HEK293T (cell line): ENCODE results near the gene TENT4A.

Source experiments
- ARNT ChIP-seq: fragments of 450-650 bp; IDR thresholded peaks from 2 replicates; pipeline ENCODE4 v1.6.1; 2017; ENCODE audit warnings: mild to moderate bottlenecking
- BHLHE40 ChIP-seq: fragments of 450-650 bp; IDR thresholded peaks from 2 replicates; pipeline ENCODE4 v1.6.1; 2016; ENCODE audit warnings: mild to moderate bottlenecking, moderate library complexity, borderline replicate concordance
- CTBP1 ChIP-seq: fragments of 450-650 bp; IDR thresholded peaks from 2 replicates; pipeline ENCODE4 v1.6.1; 2016; ENCODE audit warnings: borderline replicate concordance
- ELF4 ChIP-seq: fragments of 450-650 bp; IDR thresholded peaks from 2 replicates; pipeline ENCODE4 v1.6.1; 2017; ENCODE audit warnings: antibody characterized with exemption
- FOXA1 ChIP-seq: fragments of 450-650 bp; IDR thresholded peaks from 2 replicates; pipeline ENCODE4 v1.6.1; 2016; ENCODE audit warnings: mild to moderate bottlenecking
- FOXK2 ChIP-seq: fragments of 450-650 bp; IDR thresholded peaks from 2 replicates; pipeline ENCODE4 v1.6.1; 2016; ENCODE audit warnings: mild to moderate bottlenecking
- FOXM1 ChIP-seq: fragments of 450-650 bp; IDR thresholded peaks from 2 replicates; pipeline ENCODE4 v1.6.1; 2017; ENCODE audit warnings: mild to moderate bottlenecking, borderline replicate concordance
- HDGF ChIP-seq: fragments of 450-650 bp; IDR thresholded peaks from 2 replicates; pipeline ENCODE4 v1.6.1; 2017; ENCODE audit warnings: antibody characterized with exemption, borderline replicate concordance
- NFRKB ChIP-seq: fragments of 450-650 bp; IDR thresholded peaks from 2 replicates; pipeline ENCODE4 v1.6.1; 2016; ENCODE audit warnings: mild to moderate bottlenecking, moderate library complexity
- SP1 ChIP-seq: fragments of 450-650 bp; IDR thresholded peaks from 2 replicates; pipeline ENCODE4 v1.6.1; 2017
- TARDBP ChIP-seq: fragments of 450-650 bp; IDR thresholded peaks from 2 replicates; pipeline ENCODE4 v1.6.1; 2016
- TF ChIP-seq, protein P1 (sequence below): fragments of 450-650 bp; IDR thresholded peaks from 2 replicates; pipeline ENCODE4 v1.6.1; 2016

DNA sequence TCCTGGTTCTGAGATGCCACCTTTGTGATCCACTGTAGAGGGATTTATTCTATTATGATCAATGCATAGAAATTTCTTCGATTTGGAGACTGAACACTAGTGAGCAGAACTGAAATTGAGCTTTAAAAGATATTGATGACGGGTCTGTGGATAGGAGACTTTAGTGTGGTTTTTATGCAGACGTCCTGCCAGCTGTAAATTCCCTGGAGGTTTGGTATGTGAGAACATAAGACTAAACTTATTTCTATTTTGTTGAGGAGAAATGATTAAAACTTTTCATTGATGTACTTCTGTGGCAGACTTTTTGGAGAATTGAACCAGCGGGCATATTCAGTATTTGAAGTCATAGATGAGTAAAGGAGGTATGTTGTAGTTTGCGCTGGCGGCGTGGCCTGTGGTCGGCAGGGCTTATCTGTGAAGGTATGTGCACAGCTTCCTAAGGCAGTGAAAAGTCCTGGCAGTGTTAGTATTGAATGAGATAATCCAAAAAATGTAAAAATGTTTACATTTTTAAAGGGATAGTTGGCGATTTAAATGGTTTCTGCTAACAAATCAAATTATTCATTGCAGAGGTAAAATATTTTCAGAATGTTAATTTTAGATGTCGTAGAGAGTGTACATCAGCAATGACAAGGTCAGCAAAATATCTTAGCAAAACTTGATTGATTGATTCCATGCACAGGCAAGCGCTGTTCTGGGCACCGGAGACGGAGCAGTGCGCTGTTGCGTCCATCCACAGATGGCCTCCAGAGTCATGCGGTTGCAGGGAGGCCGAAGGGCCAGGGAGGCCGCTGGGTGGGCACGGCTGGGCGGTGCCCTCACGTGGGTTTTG is 20.4 kb downstream of the TENT4A start:
- TF ChIP-seq SP1 (no peak), HDGF (no peak), BHLHE40 (no peak), TARDBP (no peak), FOXM1 (no peak), NFRKB (no peak), ARNT (no peak), FOXK2 (no peak), FOXA1 (no peak), ELF4 (no peak), CTBP1 (no peak)
- TF ChIP-seq, protein P1, sequence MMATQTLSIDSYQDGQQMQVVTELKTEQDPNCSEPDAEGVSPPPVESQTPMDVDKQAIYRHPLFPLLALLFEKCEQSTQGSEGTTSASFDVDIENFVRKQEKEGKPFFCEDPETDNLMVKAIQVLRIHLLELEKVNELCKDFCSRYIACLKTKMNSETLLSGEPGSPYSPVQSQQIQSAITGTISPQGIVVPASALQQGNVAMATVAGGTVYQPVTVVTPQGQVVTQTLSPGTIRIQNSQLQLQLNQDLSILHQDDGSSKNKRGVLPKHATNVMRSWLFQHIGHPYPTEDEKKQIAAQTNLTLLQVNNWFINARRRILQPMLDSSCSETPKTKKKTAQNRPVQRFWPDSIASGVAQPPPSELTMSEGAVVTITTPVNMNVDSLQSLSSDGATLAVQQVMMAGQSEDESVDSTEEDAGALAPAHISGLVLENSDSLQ: no peak
